HG02938 (cell line): Measurements from ENCODE around the gene HTN1.
"Not testable (repeated sequence)": the region's sequence is repeated elsewhere in the genome, so short reads cannot be mapped to it uniquely, and the experiment has no call there.

Experiments
- ATAC-seq: cut with Tn5 transposase; IDR thresholded peaks from one replicate; pipeline ENCODE4 v1.9.1; 2021; ENCODE audit warnings: mild to moderate bottlenecking, moderate library complexity; ENCODE audit not compliant: unreplicated experiment

The HTN1 gene

DNA sequence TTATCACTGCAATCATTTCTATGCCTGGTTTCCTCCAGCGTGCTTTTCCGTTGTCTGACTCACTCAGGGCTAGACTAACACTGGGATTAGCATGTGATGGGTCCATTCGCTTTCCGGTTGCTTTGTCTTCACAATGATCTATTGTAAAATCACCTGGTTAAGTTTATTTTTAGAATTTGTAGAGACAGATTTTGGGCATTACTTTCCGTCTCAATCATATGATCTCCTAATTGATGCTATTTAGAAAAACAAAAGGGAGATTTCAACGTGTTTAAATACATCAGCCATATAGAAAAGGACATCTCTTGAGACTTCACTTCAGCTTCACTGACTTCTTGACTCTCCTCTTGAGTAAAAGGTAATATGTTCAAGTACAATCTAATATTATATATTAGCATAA, at the start of gene HTN1:
HTN1 (plus strand) TSS at position 301 of the 400 bp plus-strand sequence. CDS start 2,639 bp downstream, outside the sequence.
- not testable (repeated sequence) for ATAC-seq

DNA sequence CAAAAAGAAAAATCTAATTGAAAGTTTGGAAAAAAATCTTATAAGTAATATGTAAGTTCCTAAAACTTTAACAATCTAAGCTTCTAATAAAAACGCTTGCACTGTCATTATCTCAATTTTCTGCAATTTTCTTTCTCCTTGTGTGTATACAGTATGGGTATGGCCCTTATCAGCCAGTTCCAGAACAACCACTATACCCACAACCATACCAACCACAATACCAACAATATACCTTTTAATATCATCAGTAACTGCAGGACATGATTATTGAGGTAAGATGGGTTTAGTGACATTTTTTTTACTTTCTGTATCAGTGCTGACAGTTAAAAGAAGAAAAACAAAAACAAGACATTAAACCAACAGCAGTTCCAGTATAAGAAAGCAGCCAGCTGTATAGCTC, 49.5 kb upstream of the HTN1 start:
- no peak for ATAC-seq

DNA sequence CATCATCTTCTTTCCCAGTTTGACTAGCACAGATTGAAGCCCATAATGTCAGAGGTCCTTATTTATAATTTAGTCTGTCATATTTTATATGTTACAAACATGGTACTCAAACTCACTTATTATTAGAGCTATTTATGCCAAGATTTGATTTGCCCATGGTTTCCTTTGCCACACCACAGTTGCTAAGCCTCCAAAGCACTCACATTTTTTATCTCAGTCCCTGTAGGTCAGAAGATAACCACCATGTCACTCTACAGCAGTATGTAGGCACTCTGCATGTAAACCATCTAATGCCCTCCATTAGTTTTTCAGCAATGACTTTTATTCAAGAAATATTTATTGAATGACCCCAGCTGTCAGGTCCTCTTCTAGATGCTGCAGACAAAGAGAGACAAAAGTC, 47.7 kb upstream of the HTN1 start:
- no peak for ATAC-seq

- ATAC-seq: no peak
Observed at GRCh38 chr4:70008771-70009170, 41.5 kb upstream of the HTN1 start.

GRCh38 chr4:70019006-70019405, 31.2 kb upstream of the HTN1 start:
- ATAC-seq: not testable (repeated sequence)

- ATAC-seq: no peak
Observed at GRCh38 chr4:70023218-70023617, 27.0 kb upstream of the HTN1 start.

DNA sequence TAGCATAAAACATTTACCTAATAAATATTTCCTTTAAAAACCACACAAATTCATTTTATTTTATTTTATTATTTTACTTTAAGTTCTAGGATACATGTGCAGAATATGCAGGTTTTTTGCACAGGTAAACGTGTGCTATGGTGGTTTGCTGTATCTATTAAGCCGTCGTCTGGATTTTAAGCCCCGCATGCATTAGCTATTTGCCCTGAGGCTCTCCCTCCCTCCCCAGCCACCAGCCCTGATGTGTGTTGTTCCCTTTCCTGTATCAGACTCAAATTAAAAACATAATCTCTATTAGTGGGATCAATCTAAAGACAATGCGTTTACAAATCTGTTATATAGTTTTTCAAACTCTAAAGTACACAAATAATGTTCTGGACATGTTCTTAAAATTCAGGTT, 23.2 kb upstream of the HTN1 start:
- no peak for ATAC-seq

- ATAC-seq: not testable (repeated sequence)
Observed at GRCh38 chr4:70028159-70028558, 22.1 kb upstream of the HTN1 start, which contains the start of gene HTN3. Gene HTN3, plus strand, starts transcription at chr4:70028459. Its CDS starts 2,282 bp downstream, at chr4:70030741.

GRCh38 chr4:70037559-70037958, 12.7 kb upstream of the HTN1 start:
- ATAC-seq: not testable (repeated sequence)

DNA sequence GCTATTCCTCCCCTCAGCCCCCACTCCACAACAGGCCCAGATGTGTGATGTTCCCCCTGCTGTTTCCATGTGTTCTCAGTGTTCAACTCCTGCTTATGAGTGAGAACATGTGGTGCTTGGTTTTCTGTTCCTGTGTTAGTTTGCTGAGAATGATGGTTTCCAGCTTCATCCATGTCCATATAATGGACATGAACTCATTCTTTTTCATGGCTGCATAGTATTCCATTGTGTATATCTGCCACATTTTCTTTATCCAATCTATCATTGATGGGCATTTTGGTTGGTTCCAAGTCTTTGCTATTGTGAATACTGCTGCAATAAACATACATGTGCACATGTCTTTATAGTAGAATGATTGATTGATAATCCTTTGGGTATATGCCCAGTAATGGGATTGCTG, 10.3 kb upstream of the HTN1 start:
- ATAC-seq: not testable (repeated sequence)

DNA sequence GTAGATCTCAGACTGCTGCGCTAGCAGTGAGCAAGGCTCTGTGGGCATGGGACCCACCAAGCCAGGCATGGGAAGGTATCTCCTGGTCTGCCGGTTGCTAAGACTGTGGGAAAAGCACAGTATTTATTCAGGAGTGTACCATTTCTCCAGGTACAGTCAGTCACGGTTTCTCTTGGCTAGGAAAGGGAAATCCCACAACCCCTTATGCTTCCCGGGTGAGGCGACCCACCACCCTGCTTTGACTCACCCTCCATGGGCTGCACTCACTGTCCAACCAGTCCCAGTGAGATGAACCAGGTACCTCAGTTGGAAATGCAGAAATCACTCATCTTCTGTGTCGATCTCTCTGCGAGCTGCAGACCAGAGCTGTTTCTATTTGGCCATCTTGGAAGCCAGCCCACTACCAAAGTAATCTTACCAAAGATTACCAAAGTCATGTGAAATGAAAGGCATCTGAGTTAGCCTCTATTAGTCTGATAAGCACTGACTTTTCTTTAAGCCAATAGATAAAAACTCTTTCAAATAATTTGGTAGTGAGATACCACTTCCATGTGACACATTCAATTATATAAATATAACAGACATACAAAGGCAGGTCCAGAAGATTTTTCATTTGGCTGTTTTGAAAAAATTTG, 8.5 kb upstream of the HTN1 start:
- no peak for ATAC-seq

- not testable (repeated sequence) for ATAC-seq
Observed at GRCh38 chr4:70056534-70056933, 6.3 kb downstream of the HTN1 start.

DNA sequence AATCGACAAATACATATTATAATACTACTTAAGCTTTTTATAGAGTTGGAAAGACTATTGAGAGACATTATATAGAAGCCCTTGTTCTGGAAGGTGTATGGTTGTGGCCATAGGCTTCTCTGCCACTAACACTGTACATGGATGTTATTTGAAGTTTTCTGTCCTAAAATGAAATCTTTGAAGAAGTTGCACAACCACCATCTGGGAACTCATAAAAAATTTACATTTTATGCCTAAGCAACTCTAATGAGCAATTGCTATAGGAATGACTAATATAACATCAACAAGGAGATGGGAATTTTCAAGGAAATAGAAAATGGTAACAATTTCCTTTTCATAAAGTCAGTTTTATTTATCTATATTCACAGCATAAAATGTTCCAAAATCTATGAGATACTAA, 7.4 kb downstream of the HTN1 start:
- no peak for ATAC-seq

DNA sequence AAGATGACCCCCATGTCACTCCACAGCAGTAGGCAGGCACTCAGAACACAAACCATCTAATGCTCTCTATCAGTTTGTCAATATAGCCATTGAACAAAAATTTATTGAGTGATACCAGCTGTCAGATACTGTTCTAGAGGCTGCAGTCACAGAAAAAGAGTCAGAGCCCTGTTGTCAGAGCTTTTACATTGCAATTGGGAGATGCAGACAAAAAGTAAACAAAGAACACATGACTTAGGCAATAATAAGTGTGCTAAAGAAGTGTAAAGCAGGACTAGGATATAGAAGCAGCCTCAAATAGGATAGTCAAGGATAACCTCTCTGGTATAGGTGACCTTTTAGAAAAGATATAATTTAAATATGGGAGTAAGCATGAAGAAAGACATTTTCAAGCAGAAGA, 8.9 kb downstream of the HTN1 start:
- no peak for ATAC-seq

- ATAC-seq: peak; percentile 93
Observed at GRCh38 chr4:70062000-70062399, 11.8 kb downstream of the HTN1 start.

DNA sequence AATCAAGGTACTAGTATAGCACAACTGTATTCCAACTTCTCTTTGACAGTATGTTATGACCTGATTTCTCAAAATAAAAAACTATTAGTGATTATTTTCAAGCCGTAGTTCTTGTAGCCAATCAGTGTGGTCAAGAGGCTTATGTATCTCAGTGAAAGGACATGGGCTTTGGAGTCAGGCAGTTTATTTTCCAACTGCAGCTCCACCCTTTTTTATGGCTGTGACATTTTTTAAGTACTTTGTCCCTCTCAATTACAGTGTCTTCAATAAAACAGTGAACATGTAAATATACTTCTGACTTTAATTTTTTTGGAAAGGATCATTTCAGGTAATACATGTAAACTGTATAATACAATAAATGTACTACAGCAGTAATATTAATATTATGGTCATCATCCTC, 30.0 kb downstream of the HTN1 start:
- ATAC-seq: no peak

DNA sequence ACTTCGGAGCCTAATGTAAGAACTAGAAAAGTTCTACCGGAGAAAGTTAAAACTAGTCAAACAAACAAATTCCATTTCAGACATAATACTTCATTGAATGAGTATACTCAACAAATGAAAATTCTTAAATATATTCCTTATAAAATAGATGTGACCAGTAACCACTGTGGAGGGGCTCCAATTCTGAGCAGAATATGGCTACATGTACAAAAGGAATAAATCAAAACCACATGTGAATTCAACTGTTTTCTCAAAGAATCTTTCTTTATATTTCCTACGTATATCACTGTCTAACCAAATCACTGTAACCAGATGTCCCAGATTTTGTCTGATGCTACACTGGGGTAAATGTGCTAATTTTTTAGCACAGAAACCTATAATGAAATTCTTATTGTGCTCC, 49.0 kb downstream of the HTN1 start:
- ATAC-seq: no peak
